GM23248 (cell line): ENCODE data around the gene KISS1R. TPM values are rescaled to one million over a fixed set of nuclear protein-coding genes. Genes with fewer than 3 reads are reported as not detected.

Experiments
- DNase-seq: peaks from one replicate; pipeline ENCODE4 v3.0.0-alpha.2; 2015
- H2AFZ ChIP-seq: fragments of 200-600 bp; sonication (generic); 2 replicates; pipeline ENCODE4 v1.6.1; 2016; ENCODE audit warnings: antibody characterized with exemption
- H3F3A ChIP-seq: fragments of 200-600 bp; sonication (generic); 2 replicates; pipeline ENCODE4 v1.6.1; 2016; ENCODE audit warnings: mild to moderate bottlenecking, antibody characterized with exemption, mixed run types; ENCODE audit not compliant: insufficient read depth
- H3K27ac ChIP-seq: fragments of 200-600 bp; sonication (generic); 2 replicates; pipeline ENCODE4 v1.5.1; 2016; ENCODE audit warnings: mild to moderate bottlenecking
- H3K27me3 ChIP-seq: fragments of 200-600 bp; sonication (generic); replicated peaks from 2 replicates; pipeline ENCODE4 v1.6.1; 2016; ENCODE audit warnings: mild to moderate bottlenecking; ENCODE audit not compliant: insufficient read depth
- H3K36me3 ChIP-seq: fragments of 200-600 bp; sonication (generic); 2 replicates; pipeline ENCODE4 v1.6.1; 2016; ENCODE audit warnings: low read depth, mild to moderate bottlenecking
- H3K4me1 ChIP-seq: fragments of 200-600 bp; sonication (generic); 2 replicates; pipeline ENCODE4 v1.6.1; 2016; ENCODE audit warnings: mild to moderate bottlenecking; ENCODE audit not compliant: insufficient read depth
- H3K4me2 ChIP-seq: fragments of 200-600 bp; sonication (generic); one replicate; pipeline ENCODE4 v1.6.1; 2016; ENCODE audit warnings: mild to moderate bottlenecking; ENCODE audit not compliant: unreplicated experiment
- H3K4me3 ChIP-seq: fragments of 200-600 bp; sonication (generic); 2 replicates; pipeline ENCODE4 v1.5.1; 2016; ENCODE audit warnings: mild to moderate bottlenecking
- H3K79me2 ChIP-seq: fragments of 200-600 bp; sonication (generic); 2 replicates; pipeline ENCODE4 v1.6.1; 2016; ENCODE audit warnings: mild to moderate bottlenecking; ENCODE audit not compliant: insufficient read depth
- H3K9ac ChIP-seq: fragments of 200-600 bp; sonication (generic); 2 replicates; pipeline ENCODE4 v1.6.1; 2016; ENCODE audit warnings: mild to moderate bottlenecking
- H3K9me2 ChIP-seq: fragments of 200-600 bp; sonication (generic); 2 replicates; pipeline ENCODE4 v1.6.1; 2016; ENCODE audit warnings: mixed run types, mild to moderate bottlenecking, moderate library complexity; ENCODE audit not compliant: insufficient read depth
- H3K9me3 ChIP-seq: fragments of 200-600 bp; sonication (generic); one replicate; pipeline ENCODE4 v1.6.1; 2017; ENCODE audit warnings: low read depth
- H4K20me1 ChIP-seq: fragments of 200-600 bp; sonication (generic); 2 replicates; pipeline ENCODE4 v1.6.0; 2016; ENCODE audit not compliant: insufficient read depth
- EZH2phosphoT487 ChIP-seq: fragments of 200-600 bp; sonication (generic); IDR thresholded peaks from 2 replicates; pipeline ENCODE4 v1.6.1; 2018; ENCODE audit warnings: antibody characterized with exemption, moderate library complexity, mild to moderate bottlenecking, low read depth; ENCODE audit not compliant: insufficient read depth
- WGBS, 2 experiments: methylation state at CpG; one replicate each; pipeline ENCODE4 v1.1.6; 2015 to 2017; ENCODE audit warnings: low lambda C conversion rate in 2 of 2, low coverage in 1 of 2; ENCODE audit errors: missing lambda C conversion rate in 2 of 2; 5-methylcytosine and 5-hydroxymethylcytosine counted together
- in situ Hi-C: fragments of 300-500 bp; cut with MboI; formaldehyde crosslinking; loops from 2 replicates; pipeline ENCODE4 v1.15.0; 2020
- polyA plus RNA-seq: library from polyadenylated mRNA; unstranded; fragments of >200 nt; fragmentation: Nextera tagmentation; extraction: Ambion mirVana; gene quantifications from 2 replicates; pipeline ENCODE4 v1.2.1, GENCODE V29; 2016
- small RNA-seq: library from RNA; depleted of rRNA; stranded (forward); fragments of <200 nt; gene quantifications from one replicate; pipeline ENCODE3, GENCODE V24; 2014; ENCODE audit warnings: low read depth, low replicate concordance
- total RNA-seq: library from RNA; depleted of rRNA; stranded (reverse); fragments of >200 nt; shearing (Covaris generic); gene quantifications from 2 replicates; pipeline ENCODE4 v1.2.3, GENCODE V29; 2014; rRNA removed

The KISS1R gene
- total and polyA plus RNA-seq, 2 experiments from 2014 or later: not detected

DNA sequence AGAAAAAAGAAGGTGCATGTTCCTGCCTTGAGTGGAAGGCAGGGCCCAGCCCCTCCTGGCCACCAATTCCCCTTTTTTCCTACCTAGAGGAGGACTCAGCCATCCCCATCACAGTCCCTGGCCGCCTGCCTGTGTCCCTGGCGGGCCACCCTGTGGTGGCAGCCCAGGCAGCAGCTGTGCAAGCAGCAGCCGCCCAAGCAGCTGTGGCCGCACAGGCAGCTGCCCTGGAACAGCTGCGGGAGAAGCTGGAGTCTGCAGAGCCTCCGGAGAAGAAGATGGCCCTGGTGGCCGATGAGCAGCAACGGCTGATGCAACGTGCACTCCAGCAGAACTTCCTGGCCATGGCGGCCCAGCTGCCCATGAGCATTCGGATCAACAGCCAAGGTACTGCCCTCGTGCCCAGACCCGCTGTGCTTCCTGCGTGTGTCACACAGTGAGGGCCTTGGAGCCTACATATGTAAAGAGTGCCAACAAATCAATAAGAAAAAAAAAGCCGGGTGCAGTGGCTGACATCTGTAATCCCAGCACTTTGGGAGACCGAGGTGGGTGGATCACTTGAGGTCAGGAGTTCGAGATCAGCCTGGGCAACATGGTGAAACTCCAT is 49.5 kb downstream of the KISS1R start:
- no peak for DNase-seq
- peaks cover 14% of the 10 kb centered on the region; the same call in 1 of the 2 replicates for H3K79me2 ChIP-seq
- in situ Hi-C loops: no loop called here
- no peak overlapping the region for H3K4me3 ChIP-seq
- no peak overlapping the region for H2AFZ ChIP-seq
- no peak overlapping the region for H3K27ac ChIP-seq
- H3K27me3 ChIP-seq: no peaks in the 10 kb centered on the region
- no peak overlapping the region for H3K4me2 ChIP-seq
- H3K9me2 ChIP-seq: no peaks in the 10 kb centered on the region
- H3F3A ChIP-seq: no peaks in the 10 kb centered on the region
- no peak for TF ChIP-seq EZH2phosphoT487
- H3K9me3 ChIP-seq: no peaks in the 10 kb centered on the region
- H4K20me1 ChIP-seq: no peaks in the 10 kb centered on the region
- H3K4me1 ChIP-seq: peaks cover 3% of the 10 kb centered on the region; the same call in 1 of the 2 replicates
- 93 to 97% methylated on average over 17 of the region's 17 CpGs for WGBS, 2 experiments
- H3K9ac ChIP-seq: no peak overlapping the region
- H3K36me3 ChIP-seq: peaks cover 51% of the 10 kb centered on the region

Small RNAs within 50 kb of the gene (small RNA-seq; reads per million reads assigned to genes)
- not detected for gene RNU6-9

Other genes starting within 250 kb of the KISS1R start
- gene FSTL3, start 240.9 kb upstream of the KISS1R start, total RNA-seq: 97.3 and 100 TPM in 2 replicates
- 39.2 and 41.4 TPM in 2 replicates for gene FSTL3, start 240.9 kb upstream of the KISS1R start, polyA plus RNA-seq
- gene PRSS57, start 221.9 kb upstream of the KISS1R start, total RNA-seq: not detected in 2 replicates
- not detected in 2 replicates for gene PRSS57, start 221.9 kb upstream of the KISS1R start, polyA plus RNA-seq
- gene PALM, start 208.4 kb upstream of the KISS1R start, total RNA-seq: 2.5 and 2.7 TPM in 2 replicates
- gene PALM, start 208.4 kb upstream of the KISS1R start, polyA plus RNA-seq: 0.32 and 0.36 TPM in 2 replicates
- gene MISP, start 166.2 kb upstream of the KISS1R start, total RNA-seq: not detected in 2 replicates
- 0.13 TPM in 1 of 2 replicates, not detected in the other for gene MISP, start 166.2 kb upstream of the KISS1R start, polyA plus RNA-seq
- 175 and 194 TPM in 2 replicates for gene PTBP1, start 119.9 kb upstream of the KISS1R start, total RNA-seq
- gene PTBP1, start 119.9 kb upstream of the KISS1R start, polyA plus RNA-seq: 157 and 160 TPM in 2 replicates
- gene PLPPR3, start 95.4 kb upstream of the KISS1R start, total RNA-seq: 0.32 TPM in 1 of 2 replicates, not detected in the other
- gene PLPPR3, start 95.4 kb upstream of the KISS1R start, polyA plus RNA-seq: not detected in 2 replicates
- gene AZU1, start 89.5 kb upstream of the KISS1R start, total RNA-seq: not detected in 2 replicates
- not detected in 2 replicates for gene AZU1, start 89.5 kb upstream of the KISS1R start, polyA plus RNA-seq
- gene PRTN3, start 76.3 kb upstream of the KISS1R start, total RNA-seq: not detected in 2 replicates
- gene PRTN3, start 76.3 kb upstream of the KISS1R start, polyA plus RNA-seq: not detected in 2 replicates
- gene ELANE, start 65.0 kb upstream of the KISS1R start, total RNA-seq: 1.4 TPM in 1 of 2 replicates, not detected in the other
- 0.20 and 0.34 TPM in 2 replicates for gene ELANE, start 65.0 kb upstream of the KISS1R start, polyA plus RNA-seq
- gene CFD, start 57.7 kb upstream of the KISS1R start, total RNA-seq: 3.2 and 5.7 TPM in 2 replicates
- 4.9 and 5.2 TPM in 2 replicates for gene CFD, start 57.7 kb upstream of the KISS1R start, polyA plus RNA-seq
- gene MED16, start 24.1 kb upstream of the KISS1R start, total RNA-seq: 20.9 and 26.6 TPM in 2 replicates
- gene MED16, start 24.1 kb upstream of the KISS1R start, polyA plus RNA-seq: 66.5 and 66.9 TPM in 2 replicates
- gene RNU6-9, start 23.8 kb upstream of the KISS1R start, total RNA-seq: not detected in 2 replicates
- not detected in 2 replicates for gene RNU6-9, start 23.8 kb upstream of the KISS1R start, polyA plus RNA-seq
- gene R3HDM4, start 4.1 kb upstream of the KISS1R start, total RNA-seq: 41.6 and 50.9 TPM in 2 replicates
- 52.7 and 58.1 TPM in 2 replicates for gene R3HDM4, start 4.1 kb upstream of the KISS1R start, polyA plus RNA-seq
- 6.7 and 8.5 TPM in 2 replicates for gene ARID3A, start 8.7 kb downstream of the KISS1R start, total RNA-seq
- 2.4 and 2.8 TPM in 2 replicates for gene ARID3A, start 8.7 kb downstream of the KISS1R start, polyA plus RNA-seq
- 63.5 and 83.4 TPM in 2 replicates for gene WDR18, start 67.0 kb downstream of the KISS1R start, total RNA-seq
- gene WDR18, start 67.0 kb downstream of the KISS1R start, polyA plus RNA-seq: 143 and 157 TPM in 2 replicates
- gene GRIN3B, start 83.1 kb downstream of the KISS1R start, total RNA-seq: 0.25 and 0.54 TPM in 2 replicates
- gene GRIN3B, start 83.1 kb downstream of the KISS1R start, polyA plus RNA-seq: not detected in 2 replicates
- gene TMEM259, start 103.8 kb downstream of the KISS1R start, total RNA-seq: 132 and 169 TPM in 2 replicates
- gene TMEM259, start 103.8 kb downstream of the KISS1R start, polyA plus RNA-seq: 76.7 and 79.7 TPM in 2 replicates
- not detected in 2 replicates for gene RNU6-2, start 104.2 kb downstream of the KISS1R start, total RNA-seq
- gene RNU6-2, start 104.2 kb downstream of the KISS1R start, polyA plus RNA-seq: not detected in 2 replicates
- 239 and 244 TPM in 2 replicates for gene CNN2, start 109.3 kb downstream of the KISS1R start, total RNA-seq
- gene CNN2, start 109.3 kb downstream of the KISS1R start, polyA plus RNA-seq: 400 and 415 TPM in 2 replicates
- 1.1 and 2.1 TPM in 2 replicates for gene ABCA7, start 122.8 kb downstream of the KISS1R start, total RNA-seq
- gene ABCA7, start 122.8 kb downstream of the KISS1R start, polyA plus RNA-seq: 1.7 and 2.6 TPM in 2 replicates
- 1.5 and 6.3 TPM in 2 replicates for gene ARHGAP45, start 149.8 kb downstream of the KISS1R start, total RNA-seq
- gene ARHGAP45, start 149.8 kb downstream of the KISS1R start, polyA plus RNA-seq: 3.2 and 3.5 TPM in 2 replicates
- 172 and 233 TPM in 2 replicates for gene POLR2E, start 178.0 kb downstream of the KISS1R start, total RNA-seq
- gene POLR2E, start 178.0 kb downstream of the KISS1R start, polyA plus RNA-seq: 336 and 347 TPM in 2 replicates
- 298 and 323 TPM in 2 replicates for gene GPX4, start 186.7 kb downstream of the KISS1R start, total RNA-seq
- 601 and 607 TPM in 2 replicates for gene GPX4, start 186.7 kb downstream of the KISS1R start, polyA plus RNA-seq